Nephron progenitor cell (in vitro differentiated cells): ENCODE data around the gene EXT2.

ENCODE experiments used
- DNase-seq: peaks from one replicate; pipeline ENCODE4 v3.0.0; 2021
- H3K27ac Mint-ChIP-seq: 2 replicates; pipeline ENCODE4 v1.8.0; 2021; ENCODE audit warnings: mild to moderate bottlenecking, moderate library complexity, mixed read lengths
- H3K27me3 Mint-ChIP-seq: 2 replicates; pipeline ENCODE4 v1.8.0; 2021; ENCODE audit warnings: mild to moderate bottlenecking, low read depth, mixed read lengths; ENCODE audit not compliant: poor library complexity
- H3K36me3 Mint-ChIP-seq: 2 replicates; pipeline ENCODE4 v1.8.0; 2021; ENCODE audit warnings: low read depth, mixed read lengths
- H3K4me1 Mint-ChIP-seq: 2 replicates; pipeline ENCODE4 v1.8.0; 2021; ENCODE audit warnings: mixed read lengths
- H3K4me3 Mint-ChIP-seq: 2 replicates; pipeline ENCODE4 v1.8.0; 2021; ENCODE audit warnings: mild to moderate bottlenecking, moderate library complexity, mixed read lengths
- H3K9me3 Mint-ChIP-seq: 2 replicates; pipeline ENCODE4 v1.8.0; 2021; ENCODE audit warnings: mild to moderate bottlenecking, moderate library complexity, mixed read lengths
- TF ChIP-seq, protein P1 (sequence below): fragments of 200-600 bp; sonication (generic); IDR thresholded peaks from 2 replicates; pipeline ENCODE4 v1.5.0; 2021; ENCODE audit warnings: antibody characterized with exemption

The EXT2 gene

DNA sequence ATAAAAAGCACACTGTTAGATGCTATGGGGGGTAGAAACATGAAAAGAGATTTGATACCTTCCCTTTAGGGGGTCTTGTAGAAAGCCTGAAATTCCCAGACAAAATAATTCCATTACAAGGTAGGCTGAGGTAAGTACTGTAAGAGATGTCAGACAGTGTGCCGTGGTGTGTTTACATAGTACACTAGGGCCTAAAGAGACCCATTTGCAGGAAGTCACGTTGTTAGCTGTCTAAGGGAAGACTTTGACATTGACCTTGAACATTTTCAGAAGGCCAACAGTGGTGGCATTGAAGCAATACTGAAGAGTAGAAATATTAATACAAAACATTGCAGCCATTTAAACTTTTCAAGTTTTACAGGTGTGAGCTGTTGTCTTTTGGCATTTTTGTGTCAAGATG is 30.8 kb downstream of the EXT2 start:
- H3K27ac Mint-ChIP-seq, result no peak overlapping the region
- H3K27me3 Mint-ChIP-seq, result peaks cover 10% of the 10 kb centered on the region
- no peak for DNase-seq
- peaks cover 6% of the 10 kb centered on the region for H3K4me1 Mint-ChIP-seq
- H3K36me3 Mint-ChIP-seq, result peaks cover 61% of the 10 kb centered on the region
- H3K4me3 Mint-ChIP-seq, result no peak overlapping the region
- no peaks in the 10 kb centered on the region for H3K9me3 Mint-ChIP-seq
- TF ChIP-seq, protein P1, sequence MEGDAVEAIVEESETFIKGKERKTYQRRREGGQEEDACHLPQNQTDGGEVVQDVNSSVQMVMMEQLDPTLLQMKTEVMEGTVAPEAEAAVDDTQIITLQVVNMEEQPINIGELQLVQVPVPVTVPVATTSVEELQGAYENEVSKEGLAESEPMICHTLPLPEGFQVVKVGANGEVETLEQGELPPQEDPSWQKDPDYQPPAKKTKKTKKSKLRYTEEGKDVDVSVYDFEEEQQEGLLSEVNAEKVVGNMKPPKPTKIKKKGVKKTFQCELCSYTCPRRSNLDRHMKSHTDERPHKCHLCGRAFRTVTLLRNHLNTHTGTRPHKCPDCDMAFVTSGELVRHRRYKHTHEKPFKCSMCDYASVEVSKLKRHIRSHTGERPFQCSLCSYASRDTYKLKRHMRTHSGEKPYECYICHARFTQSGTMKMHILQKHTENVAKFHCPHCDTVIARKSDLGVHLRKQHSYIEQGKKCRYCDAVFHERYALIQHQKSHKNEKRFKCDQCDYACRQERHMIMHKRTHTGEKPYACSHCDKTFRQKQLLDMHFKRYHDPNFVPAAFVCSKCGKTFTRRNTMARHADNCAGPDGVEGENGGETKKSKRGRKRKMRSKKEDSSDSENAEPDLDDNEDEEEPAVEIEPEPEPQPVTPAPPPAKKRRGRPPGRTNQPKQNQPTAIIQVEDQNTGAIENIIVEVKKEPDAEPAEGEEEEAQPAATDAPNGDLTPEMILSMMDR, result no peak

DNA sequence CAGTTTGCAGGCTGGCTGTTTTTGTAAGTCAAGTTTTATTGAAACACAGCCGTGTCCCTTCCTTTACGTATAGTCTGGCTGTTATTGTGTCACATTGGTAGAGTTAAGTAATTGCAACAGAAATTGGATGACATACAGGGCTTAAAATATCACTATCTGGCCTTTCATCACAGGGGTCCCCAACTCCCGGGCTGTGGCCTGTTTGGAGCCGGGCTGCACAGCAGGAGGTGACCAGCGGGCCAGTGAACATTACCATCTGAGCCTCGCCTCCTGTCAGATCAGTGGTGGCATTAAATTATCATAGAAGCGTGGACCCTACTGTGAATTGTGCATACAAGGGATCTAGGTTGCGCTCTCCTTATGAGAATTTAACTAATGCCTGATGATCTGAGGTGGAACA is 31.7 kb downstream of the EXT2 start:
- Mint-ChIP-seq H3K9me3 (no peaks in the 10 kb centered on the region), H3K4me3 (no peak overlapping the region), H3K4me1 (peaks cover 6% of the 10 kb centered on the region), H3K27ac (no peak overlapping the region), H3K27me3 (peaks cover 10% of the 10 kb centered on the region), H3K36me3 (peaks cover 64% of the 10 kb centered on the region)
- DNase-seq, result no peak
- TF ChIP-seq, protein P1, result no peak

DNA sequence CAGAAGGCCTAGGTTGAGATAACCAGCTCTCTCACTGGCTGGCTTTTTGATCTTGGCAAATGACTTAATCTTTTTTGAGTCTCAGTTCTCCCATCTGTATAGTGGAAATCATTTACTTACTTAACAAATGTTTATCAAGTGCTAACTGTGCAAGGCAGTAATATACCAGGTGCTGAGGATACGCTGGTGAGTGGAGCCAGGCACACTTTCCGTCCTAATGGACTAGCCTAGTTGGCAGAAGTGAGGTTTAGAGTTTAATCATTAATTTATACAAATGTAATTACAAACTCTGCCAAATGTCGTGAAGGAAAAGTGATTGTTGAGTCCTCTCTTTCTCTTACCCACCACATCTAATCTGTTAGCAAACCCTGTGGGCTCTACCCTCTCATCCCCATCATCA is 33.3 kb downstream of the EXT2 start:
- Mint-ChIP-seq H3K9me3 (no peaks in the 10 kb centered on the region), H3K4me3 (no peak overlapping the region), H3K36me3 (peaks cover 69% of the 10 kb centered on the region), H3K4me1 (peaks cover 11% of the 10 kb centered on the region), H3K27ac (no peak overlapping the region), H3K27me3 (peaks cover 16% of the 10 kb centered on the region)
- no peak for DNase-seq
- TF ChIP-seq, protein P1, result no peak

DNA sequence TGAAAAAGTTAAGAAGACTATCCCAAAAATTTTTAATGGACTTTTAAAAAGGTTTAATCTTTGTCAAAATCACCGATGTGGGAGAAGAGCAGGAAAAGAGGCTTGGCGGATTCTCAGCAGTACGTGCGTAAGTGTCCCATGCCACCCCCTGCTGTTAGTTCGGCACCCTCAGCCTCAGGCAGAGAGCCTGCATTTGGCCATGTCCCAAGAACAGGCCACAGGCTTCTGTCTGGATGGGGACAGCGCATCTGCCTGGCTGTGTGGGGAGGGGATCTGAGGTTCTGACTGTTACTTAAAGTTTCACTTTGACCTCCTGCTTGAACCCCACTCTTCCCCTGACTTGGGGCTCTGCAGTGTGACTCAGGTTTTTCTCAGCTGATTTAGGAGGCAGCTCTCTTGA is 35.3 kb downstream of the EXT2 start:
- no peak overlapping the region for H3K4me3 Mint-ChIP-seq
- H3K36me3 Mint-ChIP-seq, result peaks cover 52% of the 10 kb centered on the region
- peaks cover 26% of the 10 kb centered on the region for H3K4me1 Mint-ChIP-seq
- no peak overlapping the region for H3K27ac Mint-ChIP-seq
- no peaks in the 10 kb centered on the region for H3K9me3 Mint-ChIP-seq
- peaks cover 16% of the 10 kb centered on the region for H3K27me3 Mint-ChIP-seq
- no peak for DNase-seq
- TF ChIP-seq, protein P1, result no peak

DNA sequence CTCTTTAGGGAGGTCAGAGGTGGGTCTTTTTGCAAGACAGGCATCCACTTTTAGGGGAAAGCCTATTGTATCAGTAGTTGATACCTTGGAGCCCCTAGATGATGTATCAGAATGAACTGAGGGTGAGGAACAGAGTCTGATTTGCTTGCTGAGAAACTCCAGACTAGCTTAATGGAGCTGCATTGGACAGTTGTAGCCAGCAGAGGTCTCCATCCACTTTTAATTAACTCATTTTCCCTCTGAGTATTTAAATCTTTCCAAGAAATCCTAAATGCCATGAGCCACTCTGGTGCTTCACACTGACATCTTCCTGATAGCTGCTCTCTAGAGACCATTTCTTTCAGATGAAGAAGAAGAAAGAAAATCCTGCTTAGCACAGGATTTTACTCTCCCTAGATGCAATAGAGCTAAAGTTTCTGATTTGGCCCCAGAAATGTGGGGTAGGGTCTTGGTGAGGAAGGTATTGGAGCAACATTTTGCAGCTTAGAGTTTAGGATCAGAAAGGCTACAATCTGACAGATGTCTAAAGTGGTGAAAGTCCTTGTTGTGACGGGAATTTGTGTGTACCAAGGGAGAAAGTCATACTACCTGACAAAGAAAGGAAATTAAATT is 38.0 kb downstream of the EXT2 start:
- Mint-ChIP-seq H3K4me3 (peak overlapping the region; percentile 29), H3K9me3 (no peaks in the 10 kb centered on the region), H3K27me3 (peaks cover 16% of the 10 kb centered on the region), H3K4me1 (peaks cover 53% of the 10 kb centered on the region), H3K36me3 (peaks cover 35% of the 10 kb centered on the region), H3K27ac (no peak overlapping the region)
- TF ChIP-seq, protein P1, result peak; percentile 70
- peak; percentile 15 for DNase-seq

DNA sequence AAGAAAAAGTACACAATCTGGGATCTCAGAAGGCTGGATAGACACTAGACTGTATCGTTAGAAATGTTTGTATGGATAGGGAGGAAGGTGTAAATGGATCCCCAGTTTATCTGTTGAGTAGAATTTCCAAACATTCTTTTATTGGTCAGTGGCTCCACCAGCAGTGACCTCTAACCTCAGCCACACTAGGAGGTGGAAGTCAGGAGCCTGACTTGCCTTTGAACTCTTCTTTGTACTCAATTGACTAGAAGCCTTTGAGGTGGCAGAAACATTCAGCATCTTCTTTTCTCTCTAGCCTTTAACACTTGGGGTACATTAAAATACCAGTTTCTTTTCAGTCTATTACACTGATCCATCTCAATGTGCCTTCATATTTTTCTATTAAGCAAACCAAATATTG is 39.1 kb downstream of the EXT2 start:
- DNase-seq, result no peak
- TF ChIP-seq, protein P1, result no peak
- peaks cover 23% of the 10 kb centered on the region for H3K36me3 Mint-ChIP-seq
- no peak overlapping the region for H3K4me3 Mint-ChIP-seq
- no peaks in the 10 kb centered on the region for H3K9me3 Mint-ChIP-seq
- peaks cover 61% of the 10 kb centered on the region for H3K4me1 Mint-ChIP-seq
- peaks cover 14% of the 10 kb centered on the region for H3K27me3 Mint-ChIP-seq
- H3K27ac Mint-ChIP-seq, result no peak overlapping the region
